HCT116 (cell line): ENCODE results near the gene CNMD. TPM values are rescaled to one million over a fixed set of nuclear protein-coding genes. Genes with fewer than 3 reads are reported as not detected.

Source experiments
- ATAC-seq: fragments of 200-7000 bp; cut with Tn5 transposase; 2 replicates; pipeline ENCODE4 v1.9.1; 2020; ENCODE audit warnings: mild to moderate bottlenecking, moderate library complexity
- BruUV-seq: library from RNA; stranded (reverse); fragments of 400-500 nt; replicated peaks from 2 replicates; lab custom pipeline; 2021; lab: Mats Ljungman, UMichigan
- CTCF ChIA-PET: fragments of 300-600 bp; sonication (Branson Sonifier 250); formaldehyde crosslinking; loops from one replicate; lab custom pipeline; 2021; ENCODE audit warnings: antibody characterized with exemption; lab: Charles Lee
- POLR2A ChIA-PET: fragments of 300-600, 350-600 bp; sonication (Branson Sonifier 250); formaldehyde crosslinking; loops from one replicate; lab custom pipeline; 2021; ENCODE audit warnings: antibody characterized with exemption; lab: Charles Lee
- RAD21 ChIA-PET, 2 experiments: fragments of 300-600 bp; sonication (Branson Sonifier 250); formaldehyde crosslinking; loops; one replicate each; lab custom pipeline; 2023; ENCODE audit warnings: low total read pairs in 2 of 2; ENCODE audit not compliant: uncharacterized antibody in 2 of 2, unreplicated experiment in 2 of 2, low non-redundant PET in 1 of 2; lab: Charles Lee
- DNase-seq: peaks from one replicate; pipeline ENCODE4 v3.0.0-alpha.2; 2010; ENCODE audit warnings: low read depth, low spot score
- H2AFZ ChIP-seq: fragments of 200-600 bp; shearing (Covaris generic), sonication (generic); 2 replicates; pipeline ENCODE4 v1.6.1; 2017; ENCODE audit warnings: low read depth, mixed run types, mixed read lengths, antibody characterized with exemption, low read length; ENCODE audit not compliant: poor library complexity, severe bottlenecking
- H3K27ac ChIP-seq: 2 replicates; pipeline ENCODE4 v1.5.1; 2012; ENCODE audit warnings: low read depth, low read length
- H3K27me3 ChIP-seq: fragments of 200-600 bp; sonication (generic); 2 replicates; pipeline ENCODE4 v1.6.1; 2016; ENCODE audit warnings: mixed run types, low read length, mixed read lengths; ENCODE audit not compliant: insufficient read depth
- H3K36me3 ChIP-seq, 2 experiments: fragments of 200-500 bp in 1 of 2; fragments of 200-600 bp in 1 of 2; sonication (Bioruptor generic) in 1 of 2; sonication (generic) in 1 of 2; 2 replicates each; pipeline versions ENCODE4 v1.5.1 to v1.6.1; 2014 to 2016; ENCODE audit warnings: low read length in 2 of 2, inconsistent platforms in 1 of 2, mixed read lengths in 1 of 2, mixed run types in 1 of 2; ENCODE audit not compliant: insufficient read depth in 2 of 2, control insufficient read depth in 1 of 2
- H3K4me1 ChIP-seq, 2 experiments: fragments of 200-600 bp in 1 of 2; sonication (generic) in 1 of 2; 2 replicates each; pipeline versions ENCODE4 v1.5.1 to v1.6.1; 2012 to 2017; ENCODE audit warnings: low read length in 2 of 2, inconsistent platforms in 1 of 2, mild to moderate bottlenecking in 1 of 2, mixed read lengths in 1 of 2, mixed run types in 1 of 2, moderate library complexity in 1 of 2; ENCODE audit not compliant: insufficient read depth in 2 of 2, control insufficient read depth in 1 of 2
- H3K4me2 ChIP-seq: fragments of 200-600 bp; sonication (generic); 2 replicates; pipeline ENCODE4 v1.6.1; 2017; ENCODE audit warnings: mixed run types, low read length, mixed read lengths
- H3K4me3 ChIP-seq, 2 experiments: fragments of 200-600 bp in 1 of 2; sonication (generic) in 1 of 2; replicated peaks in 1 of 2; 2 replicates each; pipeline ENCODE4 v1.5.1; 2011 to 2016; ENCODE audit warnings: low read length in 2 of 2, control low read depth in 1 of 2, low read depth in 1 of 2, mild to moderate bottlenecking in 1 of 2, mixed read lengths in 1 of 2, mixed run types in 1 of 2
- H3K79me2 ChIP-seq: fragments of 200-600 bp; sonication (generic); 2 replicates; pipeline ENCODE4 v1.6.1; 2017; ENCODE audit warnings: mild to moderate bottlenecking, mixed run types, low read length, moderate library complexity, mixed read lengths; ENCODE audit not compliant: insufficient read depth
- H3K9ac ChIP-seq: fragments of 200-600 bp; sonication (generic); 2 replicates; pipeline ENCODE4 v1.6.1; 2016; ENCODE audit warnings: low read length, mixed read lengths
- H3K9me2 ChIP-seq: fragments of 200-600 bp; sonication (generic), shearing (Covaris generic); 2 replicates; pipeline ENCODE4 v1.6.1; 2017; ENCODE audit warnings: mixed run types, mild to moderate bottlenecking, moderate library complexity; ENCODE audit not compliant: insufficient read depth
- H3K9me3 ChIP-seq, 2 experiments: fragments of 200-500 bp in 1 of 2; fragments of 200-600 bp in 1 of 2; sonication (Bioruptor generic) in 1 of 2; sonication (generic) in 1 of 2; 2 replicates each; pipeline ENCODE4 v1.6.1; 2014 to 2017; ENCODE audit warnings: low read length in 2 of 2, mixed read lengths in 2 of 2, inconsistent platforms in 1 of 2, low read depth in 1 of 2, mild to moderate bottlenecking in 1 of 2, mixed run types in 1 of 2, moderate library complexity in 1 of 2; ENCODE audit not compliant: control insufficient read depth in 1 of 2, insufficient read depth in 1 of 2
- H4K20me1 ChIP-seq: fragments of 200-600 bp; sonication (generic), shearing (Covaris generic); 2 replicates; pipeline ENCODE4 v1.6.1; 2017; ENCODE audit warnings: mixed run types, mild to moderate bottlenecking, moderate library complexity; ENCODE audit not compliant: insufficient read depth
- ATF3 ChIP-seq: IDR thresholded peaks from 2 replicates; pipeline ENCODE4 v1.6.1; 2012
- CBX3 ChIP-seq: IDR thresholded peaks from 2 replicates; pipeline ENCODE4 v1.6.1; 2012; ENCODE audit warnings: low read depth
- CEBPB ChIP-seq: IDR thresholded peaks from 2 replicates; pipeline ENCODE4 v1.6.1; 2012; ENCODE audit warnings: low read depth
- CTCF ChIP-seq, 3 experiments: fragments of 200-600 bp in 1 of 3; sonication (generic) in 1 of 3; IDR thresholded peaks in 2 of 3; conservative IDR thresholded peaks in 1 of 3; 2 replicates each; pipeline ENCODE4 v1.5.1; 2012 to 2017; ENCODE audit warnings: low read depth in 2 of 3, low read length in 2 of 3, antibody characterized with exemption in 1 of 3, borderline replicate concordance in 1 of 3, control low read depth in 1 of 3, mild to moderate bottlenecking in 1 of 3, mixed read lengths in 1 of 3, mixed run types in 1 of 3, moderate library complexity in 1 of 3; ENCODE audit not compliant: insufficient read depth in 1 of 3
- EGR1 ChIP-seq: IDR thresholded peaks from 2 replicates; pipeline ENCODE4 v1.6.1; 2012; ENCODE audit warnings: low read depth
- EZH2 ChIP-seq: fragments of 200-600 bp; sonication (generic); IDR thresholded peaks from 2 replicates; pipeline ENCODE4 v1.6.1; 2017; ENCODE audit warnings: antibody characterized with exemption, mixed run types
- EZH2phosphoT487 ChIP-seq: fragments of 200-600 bp; IDR thresholded peaks from 2 replicates; pipeline ENCODE4 v1.6.1; 2018; ENCODE audit warnings: antibody characterized with exemption, borderline replicate concordance
- FOSL1 ChIP-seq: IDR thresholded peaks from 2 replicates; pipeline ENCODE4 v1.6.1; 2012; ENCODE audit warnings: low read depth
- JUND ChIP-seq: IDR thresholded peaks from 2 replicates; pipeline ENCODE4 v1.6.1; 2012
- MAX ChIP-seq: IDR thresholded peaks from 2 replicates; pipeline ENCODE4 v1.6.1; 2012
- POLR2A ChIP-seq: IDR thresholded peaks from 2 replicates; pipeline ENCODE4 v1.7.0; 2011; ENCODE audit warnings: borderline replicate concordance; ENCODE audit not compliant: insufficient read depth, insufficient read length; ENCODE audit errors: extremely low read depth
- POLR2AphosphoS5 ChIP-seq: IDR thresholded peaks from 2 replicates; pipeline ENCODE4 v1.6.1; 2011; ENCODE audit warnings: mild to moderate bottlenecking, low read depth, low read length, moderate library complexity
- RAD21 ChIP-seq: IDR thresholded peaks from 2 replicates; pipeline ENCODE4 v1.6.1; 2012; ENCODE audit warnings: low read depth, mild to moderate bottlenecking
- REST ChIP-seq: IDR thresholded peaks from 2 replicates; pipeline ENCODE4 v1.6.1; 2012; ENCODE audit warnings: low read depth
- SIN3A ChIP-seq: IDR thresholded peaks from 2 replicates; pipeline ENCODE4 v1.6.1; 2012; ENCODE audit warnings: low read depth
- SP1 ChIP-seq: IDR thresholded peaks from 2 replicates; pipeline ENCODE4 v1.6.1; 2012; ENCODE audit warnings: low read depth
- SRF ChIP-seq: IDR thresholded peaks from 2 replicates; pipeline ENCODE4 v1.6.1; 2012; ENCODE audit warnings: low read depth
- TCF7L2 ChIP-seq: IDR thresholded peaks from 2 replicates; pipeline ENCODE4 v1.7.0; 2011; ENCODE audit warnings: borderline replicate concordance, inconsistent platforms; ENCODE audit not compliant: insufficient read depth, insufficient read length; ENCODE audit errors: extremely low read depth
- ZBTB33 ChIP-seq: IDR thresholded peaks from 2 replicates; pipeline ENCODE4 v1.6.1; 2011; ENCODE audit warnings: mild to moderate bottlenecking, low read length, moderate library complexity; ENCODE audit not compliant: insufficient replicate concordance; ENCODE audit errors: extremely low read depth
- ZNF274 ChIP-seq: fragments of 200-500 bp; sonication (Bioruptor generic); IDR thresholded peaks from 2 replicates; pipeline ENCODE4 v1.6.1; 2014; ENCODE audit warnings: mild to moderate bottlenecking, low read depth, low read length, inconsistent platforms
- intact Hi-C: fragments of 100-400 bp; cut with micrococcal nuclease; formaldehyde crosslinking; loops from 2 replicates; pipeline ENCODE4 v1.10.0; 2022
- total RNA-seq: library from RNA; stranded (reverse); gene quantifications from one replicate; pipeline ENCODE4 v1.2.1, GENCODE V29; 2021; ENCODE audit not compliant: unreplicated experiment

Gene CNMD
- total RNA-seq, 1 experiment from 2014 or later: not detected

- ATAC-seq (no peak), DNase-seq (no peak)
- BruUV-seq: no TSS peak
- Histone ChIP-seq H3K4me3 (no peak overlapping the region), H3K27ac (no peak overlapping the region), H3K79me2 (no peaks in the 10 kb centered on the region), H3K9ac (no peak overlapping the region), H3K9me3 (no peaks in the 10 kb centered on the region), H3K9me2 (no peaks in the 10 kb centered on the region), H3K27me3 (no peaks in the 10 kb centered on the region), H3K4me1 (no peaks in the 10 kb centered on the region), H3K4me2 (no peak overlapping the region), H3K36me3 (no peaks in the 10 kb centered on the region), H4K20me1 (no peaks in the 10 kb centered on the region), H2AFZ (no peak overlapping the region)
- intact Hi-C loops: no loop called here
- CTCF ChIA-PET: no interaction called here
- RAD21 ChIA-PET: no interaction called here
- POLR2A ChIA-PET: no interaction called here
- no peak for TF ChIP-seq MAX
- no peak for TF ChIP-seq POLR2AphosphoS5
- no peak for TF ChIP-seq ATF3
- no peak for TF ChIP-seq TCF7L2
- no peak for TF ChIP-seq CTCF (IDR thresholded peaks at IDR 0.05 in 2 of 3, conservative IDR thresholded peaks at IDR 0.05 in 1 of 3; ENCODE audit: borderline replicate concordance in 1 of 3, insufficient read depth in 1 of 3, low read depth in 2 of 3, low read length in 2 of 3)
- TF ChIP-seq SIN3A: no peak
- no peak for TF ChIP-seq JUND
- no peak for TF ChIP-seq SRF
- no peak for TF ChIP-seq CBX3
- TF ChIP-seq EGR1: no peak
- TF ChIP-seq RAD21: no peak
- TF ChIP-seq EZH2phosphoT487: no peak
- TF ChIP-seq REST: no peak
- no peak for TF ChIP-seq FOSL1
- no peak for TF ChIP-seq POLR2A
- no peak for TF ChIP-seq ZNF274
- no peak for TF ChIP-seq SP1
- no peak for TF ChIP-seq ZBTB33
- TF ChIP-seq EZH2: no peak
- TF ChIP-seq CEBPB: no peak
Observed at GRCh38 chr13:52760077-52760476, 20.5 kb upstream of the CNMD start.
